CD14-positive monocyte (primary cell): ENCODE data around the gene TFAM. TPM values are rescaled to one million over a fixed set of nuclear protein-coding genes. Genes with fewer than 3 reads are reported as not detected.

Experiments used
- DNase-seq, 3 donors: peaks; one replicate each; pipeline ENCODE4 v3.0.0-alpha.2; 2011 to 2022
- H2AFZ ChIP-seq: 2 replicates; pipeline ENCODE4 v1.6.0; 2012; ENCODE audit warnings: mild to moderate bottlenecking, low read depth, low read length, inconsistent platforms; ENCODE audit not compliant: insufficient read depth, poor library complexity, severe bottlenecking
- H3K27ac ChIP-seq, 2 donors: 1 replicate in 1 of 2; 2 replicates in 1 of 2; pipeline ENCODE4 v1.5.1; 2012 to 2013; ENCODE audit warnings: low read length in 2 of 2, control low read depth in 1 of 2, inconsistent platforms in 1 of 2, low read depth in 1 of 2, mild to moderate bottlenecking in 1 of 2
- H3K27me3 ChIP-seq, 2 donors: one replicate each; pipeline versions ENCODE4 v1.6.0 to v1.6.1; 2011 to 2013; ENCODE audit warnings: low read length in 2 of 2; ENCODE audit not compliant: control insufficient read depth in 2 of 2, insufficient read depth in 2 of 2
- H3K36me3 ChIP-seq, 2 donors: replicated peaks in 1 of 2; 1 replicate in 1 of 2; 2 replicates in 1 of 2; pipeline versions ENCODE4 v1.5.1 to v1.6.1; 2012 to 2013; ENCODE audit warnings: low read length in 2 of 2, control low read depth in 1 of 2, inconsistent platforms in 1 of 2, mild to moderate bottlenecking in 1 of 2; ENCODE audit not compliant: insufficient read depth in 2 of 2, control insufficient read depth in 1 of 2
- H3K4me1 ChIP-seq, 2 donors: 1 replicate in 1 of 2; 2 replicates in 1 of 2; pipeline versions ENCODE4 v1.5.1 to v1.6.1; 2012 to 2013; ENCODE audit warnings: low read length in 2 of 2, control low read depth in 1 of 2, inconsistent platforms in 1 of 2, mild to moderate bottlenecking in 1 of 2, moderate library complexity in 1 of 2; ENCODE audit not compliant: insufficient read depth in 2 of 2, control insufficient read depth in 1 of 2
- H3K4me2 ChIP-seq: replicated peaks from 2 replicates; pipeline ENCODE3; 2012; ENCODE audit warnings: low read length, moderate library complexity, mild to moderate bottlenecking; ENCODE audit not compliant: poor library complexity, severe bottlenecking; ENCODE audit errors: extremely low read depth
- H3K4me3 ChIP-seq, 3 experiments: fragments of 200-600 bp in 1 of 3; sonication (generic) in 1 of 3; replicated peaks in 1 of 3; 1 replicate in 2 of 3; 2 replicates in 1 of 3; pipeline ENCODE4 v1.5.1; 2011 to 2013; ENCODE audit warnings: low read length in 3 of 3, mild to moderate bottlenecking in 3 of 3, control low read depth in 2 of 3, low read depth in 2 of 3, inconsistent platforms in 1 of 3, moderate library complexity in 1 of 3
- H3K79me2 ChIP-seq: 2 replicates; pipeline ENCODE4 v1.6.0; 2012; ENCODE audit warnings: mild to moderate bottlenecking, control low read depth, inconsistent platforms, low read length, moderate library complexity; ENCODE audit not compliant: insufficient read depth
- H3K9ac ChIP-seq: 2 replicates; pipeline ENCODE4 v1.6.0; 2017; ENCODE audit warnings: low read length, mild to moderate bottlenecking; ENCODE audit not compliant: insufficient read depth, poor library complexity, severe bottlenecking
- H3K9me3 ChIP-seq, 2 donors: replicated peaks in 1 of 2; 1 replicate in 1 of 2; 2 replicates in 1 of 2; pipeline versions ENCODE4 v1.5.1 to v1.6.1; 2012 to 2013; ENCODE audit warnings: low read length in 2 of 2, control low read depth in 1 of 2; ENCODE audit not compliant: control insufficient read depth in 1 of 2, insufficient read depth in 1 of 2
- H4K20me1 ChIP-seq: 2 replicates; pipeline ENCODE4 v1.6.0; 2012; ENCODE audit warnings: mild to moderate bottlenecking, low read length, control low read depth, moderate library complexity; ENCODE audit not compliant: insufficient read depth
- H3K27ac Mint-ChIP-seq, 7 donors: one replicate each; pipeline ENCODE4 v1.8.0; 2020; ENCODE audit warnings: mild to moderate bottlenecking in 7 of 7, mixed read lengths in 7 of 7, moderate library complexity in 6 of 7, inconsistent platforms in 2 of 7
- H3K27me3 Mint-ChIP-seq, 3 donors: one replicate each; pipeline ENCODE4 v1.8.0; 2021 to 2022; ENCODE audit warnings: low read depth in 3 of 3, mild to moderate bottlenecking in 3 of 3, mixed read lengths in 3 of 3, moderate library complexity in 3 of 3, inconsistent platforms in 1 of 3
- H3K36me3 Mint-ChIP-seq, 2 donors: one replicate each; pipeline ENCODE4 v1.8.0; 2020; ENCODE audit warnings: mixed read lengths in 2 of 2, inconsistent platforms in 1 of 2, mild to moderate bottlenecking in 1 of 2
- H3K4me1 Mint-ChIP-seq: one replicate; pipeline ENCODE4 v1.8.0; 2020; ENCODE audit warnings: mild to moderate bottlenecking, mixed read lengths
- H3K4me3 Mint-ChIP-seq, 2 donors: one replicate each; pipeline ENCODE4 v1.8.0; 2020; ENCODE audit warnings: mild to moderate bottlenecking in 2 of 2, mixed read lengths in 2 of 2, moderate library complexity in 1 of 2
- H3K9me3 Mint-ChIP-seq, 7 donors: one replicate each; pipeline ENCODE4 v1.8.0; 2020 to 2022; ENCODE audit warnings: mixed read lengths in 7 of 7, mild to moderate bottlenecking in 6 of 7, moderate library complexity in 6 of 7, inconsistent platforms in 2 of 7
- CTCF ChIP-seq: fragments of 200-600 bp; IDR thresholded peaks from one replicate; pipeline ENCODE4 v1.8.0; 2022; ENCODE audit warnings: antibody characterized with exemption, mild to moderate bottlenecking
- WGBS: methylation state at CpG from one replicate; pipeline ENCODE4 v1.1.5; 2013; ENCODE audit warnings: missing lambda C conversion rate; ENCODE audit not compliant: insufficient coverage; 5-methylcytosine and 5-hydroxymethylcytosine counted together
- intact Hi-C, 2 donors: fragments of 100-400 bp; cut with micrococcal nuclease; formaldehyde crosslinking; loops; one replicate each; pipeline versions ENCODE4 v1.15.0 to v1.15.1; 2023
- polyA plus RNA-seq, 3 donors: library from polyadenylated mRNA; depleted of rRNA in 1 of 3; unstranded in 2 of 3; stranded (reverse) in 1 of 3; fragments of 300-500 nt in 2 of 3; fragments of >200 nt in 1 of 3; fragmentation: Illumina TruSeq in 2 of 3; gene quantifications; 1 replicate in 2 of 3; 2 replicates in 1 of 3; pipeline ENCODE4 v1.2.3, GENCODE V29; 2012 to 2021

TFAM gene
- polyA plus RNA-seq, 3 donors: 5.9 to 34.4 (median 33.8) TPM

DNA sequence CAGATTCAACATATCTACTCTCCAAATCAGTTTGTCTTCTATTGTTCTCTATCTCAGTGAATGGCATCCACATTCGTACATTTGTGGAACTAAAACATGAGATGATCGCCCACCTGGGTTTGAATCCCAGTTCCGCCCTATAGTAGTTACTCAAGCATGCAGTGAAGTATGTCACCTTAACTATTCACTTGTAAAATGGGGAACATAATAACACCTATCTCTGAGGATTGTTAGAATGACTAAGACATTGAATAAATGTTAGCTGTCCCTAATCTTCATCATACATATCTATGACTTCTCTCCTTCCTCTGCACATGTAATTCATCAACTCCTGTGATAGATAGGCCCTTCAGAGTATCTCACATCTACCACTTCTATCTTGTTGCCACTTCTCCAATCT is 25.7 kb upstream of the TFAM start:
- H3K4me3 ChIP-seq: no peak overlapping the region
- H3K9me3 Mint-ChIP-seq: peaks cover 0 to 3% (median 0%) of the 10 kb centered on the region in 7 donors

DNA sequence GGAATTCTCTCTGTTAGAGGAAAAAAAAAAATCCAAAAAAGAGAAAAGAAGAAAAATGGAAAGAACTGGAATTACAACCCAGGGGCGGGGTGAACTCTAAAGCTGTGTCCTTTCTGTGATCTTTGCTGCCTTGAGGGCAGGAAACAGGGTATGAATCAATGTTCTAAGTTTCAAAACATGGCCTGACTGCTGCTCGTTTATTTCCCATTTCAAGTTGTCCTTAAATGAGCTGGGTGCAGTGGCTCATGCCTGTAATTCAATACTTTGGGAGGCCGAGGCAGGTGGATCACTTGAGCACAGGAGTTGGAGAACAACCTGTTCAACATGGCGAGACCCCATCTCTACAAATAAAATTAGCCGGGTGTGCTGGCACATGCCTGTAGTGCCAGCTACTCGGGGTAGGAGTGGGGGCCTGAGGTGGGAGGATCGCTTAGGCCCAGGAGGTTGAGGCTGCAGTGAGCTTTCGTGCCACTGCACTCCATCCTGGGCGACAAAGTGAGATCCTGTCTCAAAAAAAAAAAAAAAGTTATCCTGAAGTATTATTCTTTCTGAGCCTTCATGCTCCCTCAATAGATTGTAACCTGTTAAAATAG is 24.7 kb upstream of the TFAM start:
- intact Hi-C loops: no loop called here
- DNase-seq: no peak
- peaks cover 62% of the 10 kb centered on the region for H3K79me2 ChIP-seq
- H2AFZ ChIP-seq: no peak overlapping the region
- H3K4me1 ChIP-seq: peaks cover 27 to 49% of the 10 kb centered on the region in 2 donors
- Mint-ChIP-seq H3K4me1 (peaks cover 46% of the 10 kb centered on the region), H3K36me3 (peaks cover 42 to 46% of the 10 kb centered on the region in 2 donors), H3K27me3 (no peaks in the 10 kb centered on the region), H3K9me3 (peaks cover 0 to 3% (median 0%) of the 10 kb centered on the region in 7 donors), H3K27ac (peak overlapping the region in 6 of 7 donors; percentile 27 to 92 (median 78)), H3K4me3 (peak overlapping the region in 1 of 2 donors; percentile 35)
- WGBS: 46% methylated on average over 2 of the region's 9 CpGs
- no peak overlapping the region for H3K4me2 ChIP-seq
- no peak overlapping the region for H3K9ac ChIP-seq
- H3K36me3 ChIP-seq: peaks cover 37 to 39% of the 10 kb centered on the region in 2 donors
- H3K4me3 ChIP-seq: no peak overlapping the region
- no peak for TF ChIP-seq CTCF
- H3K27me3 ChIP-seq: no peaks in the 10 kb centered on the region
- peak overlapping the region; percentile 12 to 42 for H3K27ac ChIP-seq
- H3K9me3 ChIP-seq: no peaks in the 10 kb centered on the region
- H4K20me1 ChIP-seq: peaks cover 67% of the 10 kb centered on the region

More for the DNA sequence above, 25.7 kb upstream of the TFAM start:
- H3K27me3 Mint-ChIP-seq: no peaks in the 10 kb centered on the region
- Histone ChIP-seq H3K9ac (no peak overlapping the region), H3K36me3 (peaks cover 28 to 30% of the 10 kb centered on the region in 2 donors), H2AFZ (no peak overlapping the region), H4K20me1 (peaks cover 71% of the 10 kb centered on the region), H3K4me1 (peaks cover 29 to 56% of the 10 kb centered on the region in 2 donors), H3K4me2 (no peak overlapping the region), H3K9me3 (no peaks in the 10 kb centered on the region), H3K79me2 (peaks cover 72% of the 10 kb centered on the region), H3K27me3 (no peaks in the 10 kb centered on the region), H3K27ac (peak overlapping the region in 1 of 2 donors; percentile 42)
- no peak for DNase-seq
- H3K36me3 Mint-ChIP-seq: peaks cover 35 to 40% of the 10 kb centered on the region in 2 donors
- H3K4me3 Mint-ChIP-seq: no peak overlapping the region
- peaks cover 52% of the 10 kb centered on the region for H3K4me1 Mint-ChIP-seq
- peak overlapping the region; percentile 27 to 92 (median 72) for H3K27ac Mint-ChIP-seq
- no CpG with 5 or more reads among the region's 3 CpGs for WGBS
- TF ChIP-seq CTCF: no peak
- intact Hi-C loops: no loop called here
